Spleen (tissue), 7 donors: ENCODE data around the gene PDE6H.

Experiments used
- POLR2A ChIP-seq, 3 donors: fragments of 450-650 bp; IDR thresholded peaks; one replicate each; pipeline ENCODE4 v1.5.1; 2017; ENCODE audit warnings: antibody characterized with exemption in 3 of 3, mild to moderate bottlenecking in 1 of 3
- POLR2AphosphoS5 ChIP-seq, 3 donors: sonication (generic); formaldehyde crosslinking; IDR thresholded peaks; one replicate each; pipeline ENCODE4 v1.5.1; 2017; ENCODE audit warnings: antibody characterized with exemption in 3 of 3
- TF ChIP-seq, protein P1 (sequence below), 11 experiments: fragments of 200-600 bp in 7 of 11; fragments of 450-650 bp in 4 of 11; sonication (generic) in 4 of 11; IDR thresholded peaks in 8 of 11; conservative IDR thresholded peaks in 3 of 11; 1 replicate in 7 of 11; 2 replicates in 4 of 11; pipeline versions ENCODE4 v1.4.0 to v1.8.0; 2016 to 2021; ENCODE audit warnings: antibody characterized with exemption in 11 of 11, inconsistent platforms in 4 of 11, mild to moderate bottlenecking in 1 of 11
- donor health status: DM: no; HTN: no; CAD: no; lungs with moderate emphysema.
- donor health status: DM: no; HTN: no; CAD: no.
- donor health status: DM: no; HTN: no; CAD: no.

DNA sequence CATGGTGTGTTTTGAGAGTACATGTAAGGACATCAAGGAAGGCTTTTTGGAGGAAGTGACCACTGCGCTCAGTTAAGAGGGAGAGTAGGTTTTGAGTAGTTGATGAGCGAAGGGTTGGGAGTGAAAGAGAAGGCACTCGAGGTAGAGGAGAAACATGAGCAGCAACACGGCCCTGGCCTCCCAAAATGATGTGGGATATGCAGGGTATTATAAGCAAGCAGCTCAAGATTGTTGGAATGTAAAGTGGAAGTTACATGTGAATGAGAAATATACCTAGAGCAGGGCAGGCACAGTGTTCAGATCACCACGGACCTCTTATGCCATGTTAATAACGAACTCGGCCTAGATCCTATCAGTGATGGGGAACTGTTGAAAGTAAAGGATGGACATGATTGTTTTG lies 9.3 kb upstream of the PDE6H start:
- TF ChIP-seq, protein P1, sequence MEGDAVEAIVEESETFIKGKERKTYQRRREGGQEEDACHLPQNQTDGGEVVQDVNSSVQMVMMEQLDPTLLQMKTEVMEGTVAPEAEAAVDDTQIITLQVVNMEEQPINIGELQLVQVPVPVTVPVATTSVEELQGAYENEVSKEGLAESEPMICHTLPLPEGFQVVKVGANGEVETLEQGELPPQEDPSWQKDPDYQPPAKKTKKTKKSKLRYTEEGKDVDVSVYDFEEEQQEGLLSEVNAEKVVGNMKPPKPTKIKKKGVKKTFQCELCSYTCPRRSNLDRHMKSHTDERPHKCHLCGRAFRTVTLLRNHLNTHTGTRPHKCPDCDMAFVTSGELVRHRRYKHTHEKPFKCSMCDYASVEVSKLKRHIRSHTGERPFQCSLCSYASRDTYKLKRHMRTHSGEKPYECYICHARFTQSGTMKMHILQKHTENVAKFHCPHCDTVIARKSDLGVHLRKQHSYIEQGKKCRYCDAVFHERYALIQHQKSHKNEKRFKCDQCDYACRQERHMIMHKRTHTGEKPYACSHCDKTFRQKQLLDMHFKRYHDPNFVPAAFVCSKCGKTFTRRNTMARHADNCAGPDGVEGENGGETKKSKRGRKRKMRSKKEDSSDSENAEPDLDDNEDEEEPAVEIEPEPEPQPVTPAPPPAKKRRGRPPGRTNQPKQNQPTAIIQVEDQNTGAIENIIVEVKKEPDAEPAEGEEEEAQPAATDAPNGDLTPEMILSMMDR (IDR thresholded peaks at IDR 0.05 in 8 of 11, conservative IDR thresholded peaks at IDR 0.05 in 3 of 11), result no peak
- TF ChIP-seq POLR2A (IDR thresholded peaks at IDR 0.05) (no peak), POLR2AphosphoS5 (IDR thresholded peaks at IDR 0.05) (no peak)
